GM23338 (cell line): ENCODE data around the gene LRIF1.
A peak's percentile ranks its signal among the peaks of the same experiment; 100 is the strongest.
"Not testable (repeated sequence)": the region's sequence is repeated elsewhere in the genome, so short reads cannot be mapped to it uniquely, and the experiment has no call there.

Experiments
- CTCF ChIP-seq, 2 experiments: fragments of 200-600 bp in 1 of 2; sonication (generic) in 1 of 2; conservative IDR thresholded peaks; 2 replicates each; pipeline versions ENCODE4 v1.5.1 to v1.6.1; 2016 to 2017; ENCODE audit warnings: antibody characterized with exemption in 2 of 2, low read depth in 2 of 2, mild to moderate bottlenecking in 2 of 2, moderate library complexity in 1 of 2
- ETS1 ChIP-seq: IDR thresholded peaks from 2 replicates; pipeline ENCODE4 v1.6.1; 2016; ENCODE audit warnings: antibody characterized with exemption
- EZH2 ChIP-seq: fragments of 200-600 bp; sonication (generic); IDR thresholded peaks from one replicate; pipeline ENCODE4 v1.8.0; 2017; ENCODE audit warnings: antibody characterized with exemption, mild to moderate bottlenecking, low read depth; ENCODE audit not compliant: unreplicated experiment
- EZH2phosphoT487 ChIP-seq: fragments of 200-600 bp; sonication (generic); IDR thresholded peaks from one replicate; pipeline ENCODE4 v1.8.1; 2018; ENCODE audit warnings: antibody characterized with exemption; ENCODE audit not compliant: unreplicated experiment
- JUNB ChIP-seq: IDR thresholded peaks from one replicate; pipeline ENCODE4 v1.6.1; 2016; ENCODE audit warnings: antibody characterized with exemption; ENCODE audit not compliant: unreplicated experiment
- NANOG ChIP-seq: IDR thresholded peaks from 2 replicates; pipeline ENCODE4 v1.6.1; 2016; ENCODE audit warnings: antibody characterized with exemption, borderline replicate concordance
- POLR2AphosphoS5 ChIP-seq: IDR thresholded peaks from 2 replicates; pipeline ENCODE4 v1.6.1; 2016; ENCODE audit warnings: antibody characterized with exemption, low read depth
- REST ChIP-seq: IDR thresholded peaks from one replicate; pipeline ENCODE4 v1.6.1; 2018; ENCODE audit warnings: antibody characterized with exemption; ENCODE audit not compliant: unreplicated experiment
- STAT1 ChIP-seq: IDR thresholded peaks from one replicate; pipeline ENCODE4 v1.6.1; 2016; ENCODE audit warnings: antibody characterized with exemption; ENCODE audit not compliant: unreplicated experiment
- ZNF114 ChIP-seq: fragments of 250-450 bp; sonication (Bioruptor Pico); IDR thresholded peaks from 2 replicates; pipeline ENCODE4 v1.5.0; 2020; ENCODE audit warnings: mild to moderate bottlenecking, moderate library complexity

GRCh38 chr1:110991295-110991694, 27.6 kb upstream of the LRIF1 start:
- not testable (repeated sequence) for TF ChIP-seq POLR2AphosphoS5, EZH2, EZH2phosphoT487, REST, JUNB, ETS1, ZNF114, NANOG, STAT1
- peak; percentile 20 to 53; a peak in 3 of 4 replicates for TF ChIP-seq CTCF (conservative IDR thresholded peaks at IDR 0.05; ENCODE audit: low read depth in 2 of 2)
